HepG2 (cell line): Measurements from ENCODE around the gene FAM228A. TPM values are rescaled to one million over a fixed set of nuclear protein-coding genes. Genes with fewer than 3 reads are reported as not detected.
A peak's percentile ranks its signal among the peaks of the same experiment; 100 is the strongest.

Experiments used
- CBX1 ChIP-seq: IDR thresholded peaks from one replicate; pipeline ENCODE4 v1.6.1; 2016; ENCODE audit warnings: antibody characterized with exemption, low read depth
- EED ChIP-seq: sonication (generic); formaldehyde crosslinking; IDR thresholded peaks from 2 replicates; pipeline ENCODE4 v1.5.0; 2020; ENCODE audit warnings: mild to moderate bottlenecking, missing genetic modification reagents
- FOXK2 ChIP-seq: fragments of 450-650 bp; IDR thresholded peaks from 2 replicates; pipeline ENCODE4 v1.6.1; 2016
- GMEB2 ChIP-seq: IDR thresholded peaks from 2 replicates; pipeline ENCODE4 v1.6.1; 2016; ENCODE audit warnings: missing biosample characterization, missing genetic modification reagents, low read depth
- HNF4G ChIP-seq, 2 experiments: sonication (generic) in 1 of 2; formaldehyde crosslinking in 1 of 2; IDR thresholded peaks; 2 replicates each; pipeline versions ENCODE4 v1.4.0 to v1.6.1; 2011 to 2020; ENCODE audit warnings: borderline replicate concordance in 2 of 2, low read depth in 2 of 2, mild to moderate bottlenecking in 2 of 2, low read length in 1 of 2, missing genetic modification reagents in 1 of 2, moderate library complexity in 1 of 2
- HOXA9 ChIP-seq: sonication (generic); formaldehyde crosslinking; IDR thresholded peaks from 2 replicates; pipeline ENCODE4 v1.8.1; 2022; ENCODE audit warnings: missing genetic modification reagents, mild to moderate bottlenecking, moderate library complexity, borderline replicate concordance
- KDM4B ChIP-seq: sonication (generic); formaldehyde crosslinking; IDR thresholded peaks from 2 replicates; pipeline ENCODE4 v1.4.0; 2020; ENCODE audit warnings: missing genetic modification reagents
- NAIF1 ChIP-seq: sonication (generic); formaldehyde crosslinking; IDR thresholded peaks from 2 replicates; pipeline ENCODE4 v1.5.0; 2020; ENCODE audit warnings: mild to moderate bottlenecking, missing genetic modification reagents, borderline replicate concordance
- NR3C1 ChIP-seq: sonication (generic); formaldehyde crosslinking; IDR thresholded peaks from 2 replicates; pipeline ENCODE4 v1.4.0; 2020; ENCODE audit warnings: missing genetic modification reagents
- PHF20 ChIP-seq: sonication (generic); formaldehyde crosslinking; IDR thresholded peaks from 2 replicates; pipeline ENCODE4 v1.5.0; 2020; ENCODE audit warnings: mild to moderate bottlenecking, missing genetic modification reagents
- RFX3 ChIP-seq: IDR thresholded peaks from 2 replicates; pipeline ENCODE4 v1.6.1; 2016; ENCODE audit warnings: missing biosample characterization, missing genetic modification reagents
- SAFB2 ChIP-seq: sonication (generic); formaldehyde crosslinking; IDR thresholded peaks from 2 replicates; pipeline ENCODE4 v1.5.1; 2020; ENCODE audit warnings: missing genetic modification reagents, low read depth, mild to moderate bottlenecking, borderline replicate concordance
- U2AF2 ChIP-seq: fragments of 200-400 bp; formaldehyde crosslinking; IDR thresholded peaks from 2 replicates; pipeline ENCODE4 v1.6.1; 2017; ENCODE audit warnings: low read depth, mild to moderate bottlenecking, low read length
- YY1 ChIP-seq: IDR thresholded peaks from 2 replicates; pipeline ENCODE4 v1.6.1; 2011; ENCODE audit warnings: low read length, low read depth, moderate library complexity, mild to moderate bottlenecking; ENCODE audit not compliant: insufficient read depth, insufficient replicate concordance
- ZFX ChIP-seq: sonication (generic); formaldehyde crosslinking; IDR thresholded peaks from 2 replicates; pipeline ENCODE4 v1.4.0; 2020; ENCODE audit warnings: mild to moderate bottlenecking, low read depth, missing genetic modification reagents, moderate library complexity
- ZKSCAN1 ChIP-seq: fragments of 150-350 bp; IDR thresholded peaks from 2 replicates; pipeline ENCODE4 v1.6.1; 2014; ENCODE audit warnings: low read length
- ZNF10 ChIP-seq: sonication (generic); formaldehyde crosslinking; IDR thresholded peaks from 2 replicates; pipeline ENCODE4 v1.4.0; 2020; ENCODE audit warnings: mild to moderate bottlenecking, low read depth, missing genetic modification reagents, borderline replicate concordance
- ZNF180 ChIP-seq: sonication (generic); formaldehyde crosslinking; IDR thresholded peaks from 2 replicates; pipeline ENCODE4 v1.4.0; 2020; ENCODE audit warnings: low read depth, missing genetic modification reagents, borderline replicate concordance
- ZNF430 ChIP-seq: sonication (generic); formaldehyde crosslinking; IDR thresholded peaks from 2 replicates; pipeline ENCODE4 v1.9.0; 2021; ENCODE audit warnings: mild to moderate bottlenecking, missing genetic modification reagents
- ZNF607 ChIP-seq: sonication (generic); formaldehyde crosslinking; IDR thresholded peaks from 2 replicates; pipeline ENCODE4 v1.5.1; 2020; ENCODE audit warnings: missing genetic modification reagents, mild to moderate bottlenecking, borderline replicate concordance
- ZNF792 ChIP-seq: IDR thresholded peaks from 2 replicates; pipeline ENCODE4 v1.6.1; 2016
- ZNF883 ChIP-seq: sonication (generic); formaldehyde crosslinking; IDR thresholded peaks from 2 replicates; pipeline ENCODE4 v1.5.1; 2020; ENCODE audit warnings: mild to moderate bottlenecking, missing genetic modification reagents; ENCODE audit errors: not compliant biosample characterization
- polyA plus RNA-seq, 8 experiments: library from polyadenylated mRNA; depleted of rRNA in 3 of 8; stranded (reverse) in 7 of 8; unstranded in 1 of 8; fragments of >200 nt; fragmentation: Illumina TruSeq in 4 of 8; extraction: Trizol in 4 of 8; gene quantifications; 2 replicates each; pipeline versions ENCODE4 v1.2.1 to v1.2.3, GENCODE V29; 2011 to 2016; ENCODE audit warnings: low read depth in 4 of 8, missing spikeins in 1 of 8, mixed read lengths in 1 of 8; ENCODE audit not compliant: insufficient read depth in 1 of 8
- total RNA-seq, 5 experiments: library from RNA; depleted of rRNA; stranded (reverse); fragments of >200 nt; fragmentation: Illumina TruSeq; extraction: Trizol; gene quantifications; 2 replicates each; pipeline ENCODE4 v1.2.3, GENCODE V29; 2016; ENCODE audit warnings: low read depth in 1 of 5
- TF ChIP-seq, protein P1 (sequence below): sonication (generic); formaldehyde crosslinking; IDR thresholded peaks from 2 replicates; pipeline ENCODE4 v1.5.1; 2020; ENCODE audit warnings: mild to moderate bottlenecking, missing genetic modification reagents, borderline replicate concordance
- TF ChIP-seq, protein P2 (sequence below): sonication (generic); formaldehyde crosslinking; IDR thresholded peaks from 2 replicates; pipeline ENCODE4 v1.8.1; 2022; ENCODE audit warnings: mild to moderate bottlenecking, missing genetic modification reagents
- TF ChIP-seq, protein P3 (sequence below): sonication (generic); formaldehyde crosslinking; IDR thresholded peaks from 2 replicates; pipeline ENCODE4 v1.5.0; 2020; ENCODE audit warnings: mild to moderate bottlenecking, missing genetic modification reagents

Gene FAM228A
- total and polyA plus RNA-seq, 2 of the 13 experiments (the other 11 are each of a cell fraction or from before 2014, with no cell fraction given): not detected

DNA sequence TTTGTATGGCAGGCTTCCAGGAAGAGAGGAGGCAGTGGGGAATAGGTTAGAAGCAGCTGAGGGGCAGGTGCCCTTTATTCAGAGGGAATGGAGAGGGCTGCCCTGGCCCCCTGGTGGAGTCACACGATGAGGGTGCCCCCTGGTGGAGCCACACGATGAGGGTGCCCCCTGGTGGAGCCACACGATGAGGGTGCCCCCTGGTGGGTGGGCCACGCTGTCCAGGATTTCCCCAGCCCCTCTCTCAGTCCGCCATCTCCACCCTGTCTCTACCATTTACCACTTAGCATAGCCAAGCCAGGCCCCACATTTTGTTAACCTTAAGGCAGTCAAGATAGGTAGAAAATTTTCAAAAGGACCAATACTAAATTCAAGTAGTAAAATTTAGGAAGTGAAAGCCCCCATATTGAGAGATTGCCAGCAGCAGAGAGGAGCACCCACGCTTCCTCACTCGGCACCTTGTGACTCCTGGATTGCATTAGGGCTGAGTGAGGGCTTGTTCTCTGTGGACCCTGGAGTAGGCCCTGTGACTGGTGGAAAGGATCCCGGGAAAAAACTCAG lies 10.4 kb upstream of the FAM228A start (continued):
- TF ChIP-seq ZNF430 (CRISPR knock-in tag): no peak
- TF ChIP-seq, protein P1, sequence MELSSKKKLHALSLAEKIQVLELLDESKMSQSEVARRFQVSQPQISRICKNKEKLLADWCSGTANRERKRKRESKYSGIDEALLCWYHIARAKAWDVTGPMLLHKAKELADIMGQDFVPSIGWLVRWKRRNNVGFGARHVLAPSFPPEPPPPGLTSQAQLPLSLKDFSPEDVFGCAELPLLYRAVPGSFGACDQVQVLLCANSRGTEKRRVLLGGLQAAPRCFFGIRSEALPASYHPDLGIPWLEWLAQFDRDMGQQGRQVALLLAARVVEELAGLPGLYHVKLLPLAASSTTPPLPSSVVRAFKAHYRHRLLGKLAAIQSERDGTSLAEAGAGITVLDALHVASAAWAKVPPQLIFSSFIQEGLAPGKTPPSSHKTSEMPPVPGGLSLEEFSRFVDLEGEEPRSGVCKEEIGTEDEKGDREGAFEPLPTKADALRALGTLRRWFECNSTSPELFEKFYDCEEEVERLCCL: no peak
- TF ChIP-seq CBX1: peak; percentile 31
- TF ChIP-seq, protein P2, sequence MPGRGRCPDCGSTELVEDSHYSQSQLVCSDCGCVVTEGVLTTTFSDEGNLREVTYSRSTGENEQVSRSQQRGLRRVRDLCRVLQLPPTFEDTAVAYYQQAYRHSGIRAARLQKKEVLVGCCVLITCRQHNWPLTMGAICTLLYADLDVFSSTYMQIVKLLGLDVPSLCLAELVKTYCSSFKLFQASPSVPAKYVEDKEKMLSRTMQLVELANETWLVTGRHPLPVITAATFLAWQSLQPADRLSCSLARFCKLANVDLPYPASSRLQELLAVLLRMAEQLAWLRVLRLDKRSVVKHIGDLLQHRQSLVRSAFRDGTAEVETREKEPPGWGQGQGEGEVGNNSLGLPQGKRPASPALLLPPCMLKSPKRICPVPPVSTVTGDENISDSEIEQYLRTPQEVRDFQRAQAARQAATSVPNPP (CRISPR knock-in tag): no peak
- TF ChIP-seq HNF4G (IDR thresholded peaks at IDR 0.05; ENCODE audit: borderline replicate concordance, low read depth, low read length): no peak
- peak; percentile 44; the same call in 1 of the 2 replicates for TF ChIP-seq HNF4G (CRISPR knock-in tag; IDR thresholded peaks at IDR 0.05; ENCODE audit: borderline replicate concordance, low read depth)
- peak; percentile 70; the same call in 1 of the 2 replicates for TF ChIP-seq ZNF792 (CRISPR knock-in tag)
- TF ChIP-seq NR3C1 (CRISPR knock-in tag): no peak
- 0 out of 2 replicates have a peak, but pooled peaks have one; percentile 53 for TF ChIP-seq KDM4B
- no peak for TF ChIP-seq HOXA9
- TF ChIP-seq ZNF607 (CRISPR knock-in tag): no peak
- TF ChIP-seq RFX3 (CRISPR knock-in tag): no peak
- TF ChIP-seq FOXK2: no peak
- TF ChIP-seq SAFB2 (CRISPR knock-in tag): no peak
- no peak for TF ChIP-seq ZKSCAN1
- TF ChIP-seq U2AF2: no peak
- no peak for TF ChIP-seq PHF20
- no peak for TF ChIP-seq NAIF1 (CRISPR knock-in tag)
- no peak for TF ChIP-seq ZNF10 (CRISPR knock-in tag)
- TF ChIP-seq, protein P3, sequence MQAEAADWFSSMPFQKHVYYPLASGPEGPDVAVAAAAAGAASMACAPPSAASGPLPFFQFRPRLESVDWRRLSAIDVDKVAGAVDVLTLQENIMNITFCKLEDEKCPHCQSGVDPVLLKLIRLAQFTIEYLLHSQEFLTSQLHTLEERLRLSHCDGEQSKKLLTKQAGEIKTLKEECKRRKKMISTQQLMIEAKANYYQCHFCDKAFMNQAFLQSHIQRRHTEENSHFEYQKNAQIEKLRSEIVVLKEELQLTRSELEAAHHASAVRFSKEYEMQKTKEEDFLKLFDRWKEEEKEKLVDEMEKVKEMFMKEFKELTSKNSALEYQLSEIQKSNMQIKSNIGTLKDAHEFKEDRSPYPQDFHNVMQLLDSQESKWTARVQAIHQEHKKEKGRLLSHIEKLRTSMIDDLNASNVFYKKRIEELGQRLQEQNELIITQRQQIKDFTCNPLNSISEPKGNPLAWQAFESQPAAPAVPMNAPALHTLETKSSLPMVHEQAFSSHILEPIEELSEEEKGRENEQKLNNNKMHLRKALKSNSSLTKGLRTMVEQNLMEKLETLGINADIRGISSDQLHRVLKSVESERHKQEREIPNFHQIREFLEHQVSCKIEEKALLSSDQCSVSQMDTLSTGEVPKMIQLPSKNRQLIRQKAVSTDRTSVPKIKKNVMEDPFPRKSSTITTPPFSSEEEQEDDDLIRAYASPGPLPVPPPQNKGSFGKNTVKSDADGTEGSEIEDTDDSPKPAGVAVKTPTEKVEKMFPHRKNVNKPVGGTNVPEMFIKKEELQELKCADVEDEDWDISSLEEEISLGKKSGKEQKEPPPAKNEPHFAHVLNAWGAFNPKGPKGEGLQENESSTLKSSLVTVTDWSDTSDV (CRISPR knock-in tag): no peak
- no peak for TF ChIP-seq YY1
- no peak for TF ChIP-seq ZNF883
- TF ChIP-seq EED (CRISPR knock-in tag): no peak
- no peak for TF ChIP-seq GMEB2 (CRISPR knock-in tag)
- no peak; the same call in 1 of the 2 replicates for TF ChIP-seq ZFX
- no peak for TF ChIP-seq ZNF180 (CRISPR knock-in tag)
